AG04449 (cell line): ENCODE measurements around the gene SNRNP40.
A peak's percentile ranks its signal among the peaks of the same experiment; 100 is the strongest.
"Not testable (repeated sequence)": the region's sequence is repeated elsewhere in the genome, so short reads cannot be mapped to it uniquely, and the experiment has no call there.

Source experiments
- CTCF ChIA-PET: fragments of 350-600 bp; formaldehyde crosslinking; extraction: SDS; loops from one replicate; lab custom pipeline; 2021; ENCODE audit warnings: antibody characterized with exemption; lab: Yijun Ruan, JAX
- POLR2A ChIA-PET: fragments of 400-600, 350-600 bp; formaldehyde crosslinking; extraction: SDS; loops from one replicate; lab custom pipeline; 2020; ENCODE audit warnings: antibody characterized with exemption, inconsistent platforms; lab: Yijun Ruan, JAX
- DNase-seq: peaks from one replicate; pipeline ENCODE4 v3.0.0-alpha.2; 2010; ENCODE audit warnings: low read depth, low spot score
- H3K4me3 ChIP-seq: 2 replicates; pipeline ENCODE4 v1.5.1; 2011; ENCODE audit warnings: low read depth, mild to moderate bottlenecking, control low read depth, low read length
- TF ChIP-seq, protein P1 (sequence below): IDR thresholded peaks from one replicate; pipeline ENCODE4 v1.5.1; 2011; ENCODE audit warnings: mild to moderate bottlenecking, moderate library complexity, low read length, control low read depth, inconsistent platforms; ENCODE audit not compliant: insufficient read depth; ENCODE audit errors: missing control alignments

Gene SNRNP40

DNA sequence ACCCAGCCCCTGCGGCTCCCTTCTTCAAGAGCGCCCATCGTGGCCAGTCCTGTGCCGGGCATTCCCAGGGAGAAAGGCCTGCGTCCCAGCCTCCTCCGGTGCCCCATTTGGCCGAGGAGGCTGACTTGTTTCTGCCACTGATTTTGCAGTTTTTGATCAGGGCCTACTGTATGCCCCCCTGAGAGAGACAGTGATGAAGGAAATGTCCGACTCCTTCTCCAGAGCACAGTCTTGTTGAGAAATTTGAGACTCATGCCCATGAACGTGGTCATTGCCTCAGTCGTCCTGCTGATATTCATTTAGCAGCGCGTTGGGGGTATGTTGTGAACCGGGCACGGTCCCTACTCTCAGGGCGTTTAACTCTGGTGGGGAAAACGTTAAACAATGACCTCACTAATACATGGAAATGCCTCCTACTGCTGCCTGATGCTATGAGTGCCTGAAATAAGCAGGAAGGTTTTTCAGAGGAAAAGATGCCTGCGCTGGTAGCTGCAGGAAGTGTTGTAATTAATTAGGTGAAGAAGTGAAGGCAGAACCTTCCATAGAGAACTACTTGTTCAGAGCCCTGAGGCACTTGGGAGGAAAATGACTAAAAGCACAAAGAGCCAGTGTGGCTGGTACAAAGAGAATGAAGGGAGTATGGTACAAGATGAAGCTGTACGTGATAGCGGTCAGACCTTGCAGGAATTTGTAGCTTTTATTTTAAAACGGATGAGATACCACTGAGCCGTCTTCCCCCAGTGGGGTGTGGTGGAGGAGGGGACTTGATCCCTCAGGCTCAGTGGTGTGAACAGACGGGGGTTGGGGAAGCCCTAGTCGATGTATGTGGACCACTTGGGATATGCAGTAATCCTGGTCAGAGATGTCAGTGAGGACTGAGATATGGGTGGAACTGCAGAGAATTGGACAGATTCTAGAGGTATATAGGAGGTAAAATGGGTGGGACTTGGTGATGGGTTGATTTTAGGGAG lies 974 bp upstream of the SNRNP40 start:
- TF ChIP-seq, protein P1, sequence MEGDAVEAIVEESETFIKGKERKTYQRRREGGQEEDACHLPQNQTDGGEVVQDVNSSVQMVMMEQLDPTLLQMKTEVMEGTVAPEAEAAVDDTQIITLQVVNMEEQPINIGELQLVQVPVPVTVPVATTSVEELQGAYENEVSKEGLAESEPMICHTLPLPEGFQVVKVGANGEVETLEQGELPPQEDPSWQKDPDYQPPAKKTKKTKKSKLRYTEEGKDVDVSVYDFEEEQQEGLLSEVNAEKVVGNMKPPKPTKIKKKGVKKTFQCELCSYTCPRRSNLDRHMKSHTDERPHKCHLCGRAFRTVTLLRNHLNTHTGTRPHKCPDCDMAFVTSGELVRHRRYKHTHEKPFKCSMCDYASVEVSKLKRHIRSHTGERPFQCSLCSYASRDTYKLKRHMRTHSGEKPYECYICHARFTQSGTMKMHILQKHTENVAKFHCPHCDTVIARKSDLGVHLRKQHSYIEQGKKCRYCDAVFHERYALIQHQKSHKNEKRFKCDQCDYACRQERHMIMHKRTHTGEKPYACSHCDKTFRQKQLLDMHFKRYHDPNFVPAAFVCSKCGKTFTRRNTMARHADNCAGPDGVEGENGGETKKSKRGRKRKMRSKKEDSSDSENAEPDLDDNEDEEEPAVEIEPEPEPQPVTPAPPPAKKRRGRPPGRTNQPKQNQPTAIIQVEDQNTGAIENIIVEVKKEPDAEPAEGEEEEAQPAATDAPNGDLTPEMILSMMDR, result no peak
- CTCF ChIA-PET, result interaction anchor here (0.6 to 1.5 kb wide), 7 partner anchors 11 to 515 kb away, joined by 3 to 8 read pairs (median 4); no protein-coding TSS in a partner anchor
- DNase-seq, result no peak
- POLR2A ChIA-PET, result interaction anchor here (0.8 to 1.5 kb wide), 6 partner anchors 9 to 145 kb away, joined by 3 to 11 read pairs (median 4); no protein-coding TSS in a partner anchor
- H3K4me3 ChIP-seq, result peak overlapping the region; percentile 99

DNA sequence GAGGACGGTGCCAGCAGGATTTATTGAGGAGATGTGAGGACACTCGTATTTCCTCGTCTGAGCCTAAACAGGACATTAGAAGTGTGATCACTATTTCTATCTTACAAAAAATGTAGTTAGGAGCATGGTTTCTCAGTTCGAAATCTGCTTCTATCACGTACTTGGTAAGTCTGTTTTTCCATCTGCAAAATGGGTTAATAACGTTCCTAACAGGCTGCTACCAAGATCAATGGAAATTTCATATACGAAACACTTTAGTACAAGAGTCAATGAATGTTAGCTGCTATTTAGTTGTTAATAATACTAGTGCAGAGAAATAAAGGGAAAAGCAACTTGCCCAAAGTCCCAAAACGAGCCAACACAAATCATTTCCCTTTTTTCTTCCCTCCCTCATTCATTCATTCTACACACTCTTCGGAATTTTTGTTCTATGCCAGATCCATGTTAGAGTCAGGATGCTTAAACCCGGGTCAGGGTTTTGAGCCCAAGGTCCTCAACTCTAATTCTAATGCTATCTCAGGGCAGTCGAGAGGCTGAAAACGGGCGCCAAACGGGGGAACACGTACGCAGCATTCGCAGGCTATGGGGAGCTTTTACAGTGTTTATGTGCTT lies 608 bp downstream of the SNRNP40 start:
- CTCF ChIA-PET, result interaction anchor here (1.0 to 1.5 kb wide), 5 partner anchors 12 to 514 kb away, joined by 3 to 8 read pairs (median 3); no protein-coding TSS in a partner anchor
- DNase-seq, result no peak

DNA sequence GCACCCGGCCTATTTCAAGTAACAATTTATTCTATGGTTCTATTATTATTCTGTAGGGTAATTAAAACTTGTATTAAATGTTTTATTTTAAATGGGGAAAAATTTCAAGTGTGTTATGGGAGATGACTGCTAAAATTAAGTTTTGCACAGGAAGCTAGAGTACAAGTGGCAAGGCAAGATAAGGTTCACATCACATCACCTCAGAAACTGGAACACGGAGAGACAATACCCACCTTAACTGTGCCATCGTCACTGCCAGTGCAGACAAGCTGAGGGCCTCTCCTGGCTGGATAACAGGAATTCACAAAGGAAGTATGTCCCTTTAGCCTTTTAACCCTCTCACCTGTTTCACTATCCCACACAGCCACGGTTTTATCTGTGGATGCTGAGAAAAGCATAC lies 7.6 kb downstream of the SNRNP40 start:
- no peak for DNase-seq
- H3K4me3 ChIP-seq, result no peak overlapping the region
- ChIA-PET CTCF (no interaction called here), POLR2A (no interaction called here)
- TF ChIP-seq, protein P1, result no peak

More for the DNA sequence above, 608 bp downstream of the SNRNP40 start:
- TF ChIP-seq, protein P1, result no peak
- POLR2A ChIA-PET, result interaction anchor here (0.6 to 1.4 kb wide), 4 partner anchors 11 to 181 kb away, joined by 3 to 11 read pairs (median 4); no protein-coding TSS in a partner anchor
- peak overlapping the region; percentile 99 for H3K4me3 ChIP-seq

DNA sequence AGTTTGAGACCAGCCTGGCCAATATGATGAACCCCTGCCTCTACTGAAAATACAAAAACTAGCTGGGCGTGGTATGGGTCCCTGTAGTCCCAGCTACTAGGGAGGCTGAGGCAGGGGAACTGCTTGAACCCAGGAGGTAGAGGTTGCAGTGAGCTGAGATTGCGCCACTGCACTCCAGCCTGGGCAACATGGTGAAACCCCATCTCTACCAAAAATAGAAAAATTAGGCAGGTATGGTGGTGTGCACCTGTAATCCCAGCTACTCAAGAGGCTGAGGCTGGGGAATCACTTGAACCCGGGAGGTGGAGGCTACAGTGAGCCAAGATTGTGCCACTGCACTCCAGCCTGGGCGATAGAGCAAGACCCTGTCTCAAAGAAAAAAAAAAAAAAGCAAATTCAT lies 8.8 kb downstream of the SNRNP40 start:
- POLR2A ChIA-PET, DNase-seq, H3K4me3 ChIP-seq: not testable (repeated sequence)
- CTCF ChIA-PET, result interaction anchor here (1.0 kb wide), 1 partner anchor 284 kb away, joined by 3 read pairs; no protein-coding TSS in a partner anchor

DNA sequence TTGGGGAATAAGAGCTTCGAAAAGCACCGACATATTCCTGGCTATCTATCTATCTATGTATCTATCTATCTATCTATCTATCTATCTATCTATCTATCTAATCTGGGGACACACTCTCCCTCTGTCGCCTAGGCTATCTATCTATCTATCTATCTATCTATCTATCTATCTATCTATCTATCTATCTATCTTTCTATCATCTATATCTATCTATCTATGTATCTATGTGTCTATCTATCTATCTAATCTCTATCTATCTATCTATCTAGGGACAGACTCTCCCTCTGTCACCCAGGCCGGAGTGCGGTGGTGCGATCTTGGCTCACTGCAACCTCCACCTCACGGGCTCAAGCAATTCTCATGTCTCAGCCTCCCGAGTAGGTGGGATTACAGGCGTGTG lies 14.2 kb downstream of the SNRNP40 start:
- not testable (repeated sequence) for DNase-seq
- CTCF ChIA-PET, result interaction anchor here (1.6 kb wide), 1 partner anchor 11 kb away, joined by 4 read pairs; no protein-coding TSS in a partner anchor
- POLR2A ChIA-PET, result interaction anchor here (1.4 kb wide), 1 partner anchor 15 kb away, joined by 4 read pairs; the partner anchor contains the start of genes SNRNP40 and ZCCHC17

DNA sequence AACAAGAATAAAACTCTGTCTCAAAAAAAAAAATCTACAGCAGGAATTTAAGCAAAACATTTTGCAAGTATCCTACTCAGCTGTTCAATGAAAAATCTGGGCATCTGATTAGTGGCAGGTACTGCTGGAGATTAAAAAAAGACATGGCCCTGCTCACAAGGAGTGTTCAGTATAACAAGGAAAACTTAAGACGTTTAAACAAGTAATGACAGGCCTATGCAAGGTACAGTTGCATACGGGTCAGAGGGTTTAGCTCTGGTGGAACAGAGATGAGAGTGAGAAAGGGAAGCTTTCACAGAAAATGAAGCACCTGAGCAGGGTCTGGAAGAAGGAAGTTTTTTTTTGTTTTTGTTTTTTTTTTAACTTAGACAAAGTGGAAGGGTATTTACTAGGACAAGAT lies 23.0 kb downstream of the SNRNP40 start:
- ChIA-PET CTCF (interaction anchor here (0.6 kb wide), 1 partner anchor 56 kb away, joined by 3 read pairs; no protein-coding TSS in a partner anchor), POLR2A (no interaction called here)

More for the DNA sequence above, 14.2 kb downstream of the SNRNP40 start:
- H3K4me3 ChIP-seq, result not testable (repeated sequence)

More for the DNA sequence above, 23.0 kb downstream of the SNRNP40 start:
- DNase-seq, result no peak
- no peak overlapping the region for H3K4me3 ChIP-seq
- TF ChIP-seq, protein P1, result no peak
